ENCODE data around the gene NRIP1.

DNA sequence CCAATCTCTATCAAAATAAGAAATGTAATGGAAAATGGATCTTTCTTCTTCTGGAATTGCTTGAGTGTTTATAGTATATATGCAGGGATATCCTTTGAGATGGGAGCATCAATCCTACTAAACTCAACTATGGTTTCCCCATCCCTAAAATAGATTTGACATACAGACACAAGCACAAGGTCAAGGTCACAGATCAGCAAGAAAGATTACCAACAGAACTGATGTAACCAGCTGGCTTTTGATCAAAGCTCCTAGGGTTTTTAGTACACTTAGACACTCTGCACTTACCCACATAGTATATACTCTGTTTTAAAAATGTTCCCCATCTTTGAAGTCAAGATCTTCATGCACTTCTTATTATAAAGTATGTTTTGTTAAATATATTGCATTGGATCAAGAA, 85.5 kb downstream of the NRIP1 start:
- no peak for TF ChIP-seq POLR2AphosphoS5 (IDR thresholded peaks at IDR 0.05)
- TF ChIP-seq, protein P1, sequence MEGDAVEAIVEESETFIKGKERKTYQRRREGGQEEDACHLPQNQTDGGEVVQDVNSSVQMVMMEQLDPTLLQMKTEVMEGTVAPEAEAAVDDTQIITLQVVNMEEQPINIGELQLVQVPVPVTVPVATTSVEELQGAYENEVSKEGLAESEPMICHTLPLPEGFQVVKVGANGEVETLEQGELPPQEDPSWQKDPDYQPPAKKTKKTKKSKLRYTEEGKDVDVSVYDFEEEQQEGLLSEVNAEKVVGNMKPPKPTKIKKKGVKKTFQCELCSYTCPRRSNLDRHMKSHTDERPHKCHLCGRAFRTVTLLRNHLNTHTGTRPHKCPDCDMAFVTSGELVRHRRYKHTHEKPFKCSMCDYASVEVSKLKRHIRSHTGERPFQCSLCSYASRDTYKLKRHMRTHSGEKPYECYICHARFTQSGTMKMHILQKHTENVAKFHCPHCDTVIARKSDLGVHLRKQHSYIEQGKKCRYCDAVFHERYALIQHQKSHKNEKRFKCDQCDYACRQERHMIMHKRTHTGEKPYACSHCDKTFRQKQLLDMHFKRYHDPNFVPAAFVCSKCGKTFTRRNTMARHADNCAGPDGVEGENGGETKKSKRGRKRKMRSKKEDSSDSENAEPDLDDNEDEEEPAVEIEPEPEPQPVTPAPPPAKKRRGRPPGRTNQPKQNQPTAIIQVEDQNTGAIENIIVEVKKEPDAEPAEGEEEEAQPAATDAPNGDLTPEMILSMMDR (IDR thresholded peaks at IDR 0.05; ENCODE audit: poor library complexity, severe bottlenecking), result no peak
- TF ChIP-seq EP300 (conservative IDR thresholded peaks at IDR 0.05; ENCODE audit: poor library complexity, severe bottlenecking), result no peak
- no peak for TF ChIP-seq EZH2 (IDR thresholded peaks at IDR 0.05; ENCODE audit: borderline replicate concordance, insufficient read depth, low read length, poor library complexity, severe bottlenecking)
- TF ChIP-seq TAF1 (IDR thresholded peaks at IDR 0.05; ENCODE audit: low read depth), result no peak
- TF ChIP-seq, protein P2, sequence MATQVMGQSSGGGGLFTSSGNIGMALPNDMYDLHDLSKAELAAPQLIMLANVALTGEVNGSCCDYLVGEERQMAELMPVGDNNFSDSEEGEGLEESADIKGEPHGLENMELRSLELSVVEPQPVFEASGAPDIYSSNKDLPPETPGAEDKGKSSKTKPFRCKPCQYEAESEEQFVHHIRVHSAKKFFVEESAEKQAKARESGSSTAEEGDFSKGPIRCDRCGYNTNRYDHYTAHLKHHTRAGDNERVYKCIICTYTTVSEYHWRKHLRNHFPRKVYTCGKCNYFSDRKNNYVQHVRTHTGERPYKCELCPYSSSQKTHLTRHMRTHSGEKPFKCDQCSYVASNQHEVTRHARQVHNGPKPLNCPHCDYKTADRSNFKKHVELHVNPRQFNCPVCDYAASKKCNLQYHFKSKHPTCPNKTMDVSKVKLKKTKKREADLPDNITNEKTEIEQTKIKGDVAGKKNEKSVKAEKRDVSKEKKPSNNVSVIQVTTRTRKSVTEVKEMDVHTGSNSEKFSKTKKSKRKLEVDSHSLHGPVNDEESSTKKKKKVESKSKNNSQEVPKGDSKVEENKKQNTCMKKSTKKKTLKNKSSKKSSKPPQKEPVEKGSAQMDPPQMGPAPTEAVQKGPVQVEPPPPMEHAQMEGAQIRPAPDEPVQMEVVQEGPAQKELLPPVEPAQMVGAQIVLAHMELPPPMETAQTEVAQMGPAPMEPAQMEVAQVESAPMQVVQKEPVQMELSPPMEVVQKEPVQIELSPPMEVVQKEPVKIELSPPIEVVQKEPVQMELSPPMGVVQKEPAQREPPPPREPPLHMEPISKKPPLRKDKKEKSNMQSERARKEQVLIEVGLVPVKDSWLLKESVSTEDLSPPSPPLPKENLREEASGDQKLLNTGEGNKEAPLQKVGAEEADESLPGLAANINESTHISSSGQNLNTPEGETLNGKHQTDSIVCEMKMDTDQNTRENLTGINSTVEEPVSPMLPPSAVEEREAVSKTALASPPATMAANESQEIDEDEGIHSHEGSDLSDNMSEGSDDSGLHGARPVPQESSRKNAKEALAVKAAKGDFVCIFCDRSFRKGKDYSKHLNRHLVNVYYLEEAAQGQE (IDR thresholded peaks at IDR 0.05; ENCODE audit: borderline replicate concordance), result no peak
- no peak for TF ChIP-seq RAD21 (conservative IDR thresholded peaks at IDR 0.05)
- TF ChIP-seq SMC3 (conservative IDR thresholded peaks at IDR 0.05; ENCODE audit: poor library complexity), result no peak
- TF ChIP-seq MXI1 (conservative IDR thresholded peaks at IDR 0.05; ENCODE audit: poor library complexity, severe bottlenecking), result no peak

All from neural cell (in vitro differentiated cells).